Tibial nerve (tissue), 4 donors: Measurements from ENCODE around the gene SHROOM2. TPM values are rescaled to one million over a fixed set of nuclear protein-coding genes. Genes with fewer than 3 reads are reported as not detected.

ENCODE experiments used
- DNase-seq, 2 donors: peaks; one replicate each; pipeline ENCODE4 v3.0.0-alpha.2; 2019; ENCODE audit warnings: low spot score in 2 of 2
- H3K27ac ChIP-seq, 4 donors: fragments of 200-600 bp; sonication (generic) in 3 of 4; one replicate each; pipeline ENCODE4 v1.5.1; 2017 to 2019; ENCODE audit warnings: mild to moderate bottlenecking in 1 of 4
- H3K27me3 ChIP-seq, 2 donors: fragments of 200-600 bp; sonication (generic) in 1 of 2; one replicate each; pipeline versions ENCODE4 v1.5.1 to v1.6.0; 2017 to 2019
- H3K36me3 ChIP-seq, 3 donors: fragments of 200-600 bp; sonication (generic); one replicate each; pipeline ENCODE4 v1.5.1; 2018 to 2019
- H3K4me1 ChIP-seq, 4 donors: fragments of 200-600 bp; sonication (generic) in 3 of 4; one replicate each; pipeline ENCODE4 v1.5.1; 2017 to 2019
- H3K4me3 ChIP-seq, 4 donors: fragments of 200-600 bp; sonication (generic) in 3 of 4; one replicate each; pipeline ENCODE4 v1.5.1; 2017 to 2019; ENCODE audit warnings: mild to moderate bottlenecking in 1 of 4, moderate library complexity in 1 of 4
- H3K9me3 ChIP-seq, 4 donors: fragments of 200-600 bp; sonication (generic) in 3 of 4; one replicate each; pipeline ENCODE4 v1.5.1; 2017 to 2019
- EP300 ChIP-seq, 2 donors: sonication (generic); formaldehyde crosslinking; IDR thresholded peaks; one replicate each; pipeline ENCODE4 v1.6.1; 2017; ENCODE audit warnings: antibody characterized with exemption in 2 of 2, mild to moderate bottlenecking in 1 of 2
- POLR2A ChIP-seq, 2 donors: fragments of 450-650 bp; IDR thresholded peaks; one replicate each; pipeline ENCODE4 v1.6.1; 2017; ENCODE audit warnings: antibody characterized with exemption in 2 of 2, mild to moderate bottlenecking in 2 of 2, moderate library complexity in 2 of 2
- WGBS, 2 donors: methylation state at CpG; one replicate each; pipeline ENCODE4 v1.1.5; 2018; 5-methylcytosine and 5-hydroxymethylcytosine counted together
- total RNA-seq, 4 donors: library from RNA; depleted of rRNA; stranded (reverse); fragments of >200 nt; gene quantifications; one replicate each; pipeline ENCODE4 v1.1.0, GENCODE V29; 2016
- TF ChIP-seq, protein P1 (sequence below), 5 experiments: fragments of 200-600 bp in 3 of 5; fragments of 450-650 bp in 2 of 5; sonication (generic) in 3 of 5; IDR thresholded peaks; one replicate each; pipeline ENCODE4 v1.5.1; 2016 to 2019; ENCODE audit warnings: antibody characterized with exemption in 5 of 5, mild to moderate bottlenecking in 3 of 5, moderate library complexity in 2 of 5

SHROOM2 gene
- total RNA-seq, 4 donors from 2014 or later: 2.7 to 5.0 (median 3.6) TPM

DNA sequence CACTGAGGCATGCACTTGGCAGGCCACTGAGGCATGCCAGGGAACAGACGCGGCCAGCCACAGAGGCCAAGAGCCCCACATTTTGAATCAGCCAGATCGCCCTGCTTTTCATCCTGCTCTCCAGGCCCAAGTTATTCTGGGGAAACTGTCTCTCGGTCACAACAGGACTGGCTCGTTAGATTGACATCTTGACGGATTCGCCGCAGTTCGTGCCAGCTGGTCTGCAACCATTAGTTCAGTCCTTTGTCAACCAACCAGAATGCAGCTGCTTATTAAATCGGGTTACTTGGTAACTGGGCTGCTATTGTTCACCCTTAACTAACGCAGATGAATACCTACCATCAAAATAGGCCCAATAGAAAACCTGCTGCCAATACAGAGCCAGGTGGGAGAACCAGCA lies 197.6 kb downstream of the SHROOM2 start:
- WGBS, 2 donors: 94 to 96% methylated on average over 9 to 11 of the region's 11 CpGs
- no peak for DNase-seq
- no peak overlapping the region for H3K4me3 ChIP-seq
- H3K27me3 ChIP-seq: no peaks in the 10 kb centered on the region
- no peaks in the 10 kb centered on the region for H3K4me1 ChIP-seq
- TF ChIP-seq POLR2A (IDR thresholded peaks at IDR 0.05): no peak
- TF ChIP-seq, protein P1, sequence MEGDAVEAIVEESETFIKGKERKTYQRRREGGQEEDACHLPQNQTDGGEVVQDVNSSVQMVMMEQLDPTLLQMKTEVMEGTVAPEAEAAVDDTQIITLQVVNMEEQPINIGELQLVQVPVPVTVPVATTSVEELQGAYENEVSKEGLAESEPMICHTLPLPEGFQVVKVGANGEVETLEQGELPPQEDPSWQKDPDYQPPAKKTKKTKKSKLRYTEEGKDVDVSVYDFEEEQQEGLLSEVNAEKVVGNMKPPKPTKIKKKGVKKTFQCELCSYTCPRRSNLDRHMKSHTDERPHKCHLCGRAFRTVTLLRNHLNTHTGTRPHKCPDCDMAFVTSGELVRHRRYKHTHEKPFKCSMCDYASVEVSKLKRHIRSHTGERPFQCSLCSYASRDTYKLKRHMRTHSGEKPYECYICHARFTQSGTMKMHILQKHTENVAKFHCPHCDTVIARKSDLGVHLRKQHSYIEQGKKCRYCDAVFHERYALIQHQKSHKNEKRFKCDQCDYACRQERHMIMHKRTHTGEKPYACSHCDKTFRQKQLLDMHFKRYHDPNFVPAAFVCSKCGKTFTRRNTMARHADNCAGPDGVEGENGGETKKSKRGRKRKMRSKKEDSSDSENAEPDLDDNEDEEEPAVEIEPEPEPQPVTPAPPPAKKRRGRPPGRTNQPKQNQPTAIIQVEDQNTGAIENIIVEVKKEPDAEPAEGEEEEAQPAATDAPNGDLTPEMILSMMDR (IDR thresholded peaks at IDR 0.05): no peak
- TF ChIP-seq EP300 (IDR thresholded peaks at IDR 0.05): no peak
- no peaks in the 10 kb centered on the region for H3K36me3 ChIP-seq
- no peak overlapping the region for H3K27ac ChIP-seq
- H3K9me3 ChIP-seq: no peaks in the 10 kb centered on the region

DNA sequence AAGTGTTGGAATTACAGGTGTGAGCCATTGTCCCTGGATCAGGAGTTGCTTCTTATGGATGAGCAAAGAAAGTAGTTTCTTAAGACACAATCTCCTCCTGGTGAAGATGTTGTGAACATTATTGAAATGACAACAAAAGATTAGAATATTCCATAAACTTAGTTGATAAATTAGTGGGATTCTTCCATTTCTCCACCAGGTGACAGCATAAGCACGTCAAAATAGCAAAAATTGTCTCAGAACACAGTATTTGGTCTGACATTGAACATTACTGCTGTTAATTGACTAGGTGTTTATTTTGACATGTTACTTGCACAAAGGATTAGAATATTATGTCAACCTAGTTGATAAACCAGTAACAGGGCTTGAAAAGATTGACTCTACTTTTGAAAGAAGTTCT lies 202.5 kb downstream of the SHROOM2 start:
- Histone ChIP-seq H3K4me3 (no peak overlapping the region), H3K36me3 (no peaks in the 10 kb centered on the region), H3K9me3 (no peaks in the 10 kb centered on the region), H3K27ac (no peak overlapping the region), H3K4me1 (no peaks in the 10 kb centered on the region), H3K27me3 (no peaks in the 10 kb centered on the region)
- TF ChIP-seq POLR2A (IDR thresholded peaks at IDR 0.05): no peak
- TF ChIP-seq, protein P1 (IDR thresholded peaks at IDR 0.05): peak in 3 of 5 experiments; percentile 28 to 61 (median 41)
- DNase-seq: no peak
- WGBS, 2 donors: 31 to 33% methylated on average over 1 of the region's 1 CpG

DNA sequence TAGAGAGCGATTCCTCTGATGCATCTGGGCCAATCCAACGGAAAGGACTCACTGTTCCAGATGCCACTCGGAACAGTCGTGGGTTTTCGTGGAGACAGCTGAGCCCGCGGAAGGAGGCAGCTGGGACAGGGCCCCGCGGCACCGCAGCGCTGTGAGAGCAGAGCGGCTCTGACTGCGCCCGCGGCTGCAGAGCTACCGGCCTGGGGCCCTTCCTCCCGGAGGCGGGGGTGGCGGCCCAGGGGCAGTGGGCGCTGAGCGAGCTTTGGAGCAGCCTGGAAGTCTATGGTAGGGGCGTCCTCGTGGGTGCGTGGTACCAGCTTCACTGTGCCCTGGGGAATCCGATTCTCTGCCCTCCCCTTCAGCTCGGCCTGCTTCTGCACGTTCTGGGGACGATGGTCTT lies 205.8 kb downstream of the SHROOM2 start:
- H3K4me3 ChIP-seq: no peak overlapping the region
- H3K36me3 ChIP-seq: no peaks in the 10 kb centered on the region
- no peak for TF ChIP-seq POLR2A (IDR thresholded peaks at IDR 0.05)
- TF ChIP-seq, protein P1 (IDR thresholded peaks at IDR 0.05): no peak
- TF ChIP-seq EP300 (IDR thresholded peaks at IDR 0.05): no peak
- 90 to 97% methylated on average over 8 to 14 of the region's 28 CpGs for WGBS, 2 donors
- DNase-seq: no peak
- H3K4me1 ChIP-seq: no peaks in the 10 kb centered on the region
- H3K9me3 ChIP-seq: no peaks in the 10 kb centered on the region
- H3K27ac ChIP-seq: no peak overlapping the region
- no peaks in the 10 kb centered on the region for H3K27me3 ChIP-seq

DNA sequence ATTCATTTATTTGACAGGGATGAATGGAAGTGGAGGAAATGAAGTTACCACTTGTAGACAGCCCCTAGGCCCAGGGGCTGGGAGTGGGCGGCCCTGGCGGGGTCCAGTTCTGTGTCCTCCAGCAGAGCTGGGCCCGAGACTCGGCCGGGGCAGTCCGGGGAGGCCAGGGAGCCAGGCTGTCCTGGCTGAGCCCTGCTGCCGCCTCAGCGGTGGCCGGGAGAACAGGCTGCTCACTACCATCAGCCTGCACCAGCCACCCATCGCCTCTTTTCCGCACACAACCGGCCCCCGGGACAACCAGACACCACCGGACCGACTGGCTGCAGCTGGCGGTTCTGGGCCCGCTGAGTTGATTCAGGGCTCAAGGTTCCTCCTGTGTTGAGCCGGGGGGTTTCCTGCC lies 206.5 kb downstream of the SHROOM2 start:
- Histone ChIP-seq H3K27ac (no peak overlapping the region), H3K9me3 (no peaks in the 10 kb centered on the region), H3K4me3 (no peak overlapping the region), H3K36me3 (no peaks in the 10 kb centered on the region), H3K27me3 (no peaks in the 10 kb centered on the region), H3K4me1 (no peaks in the 10 kb centered on the region)
- TF ChIP-seq EP300 (IDR thresholded peaks at IDR 0.05): no peak
- WGBS, 2 donors: 92 to 100% methylated on average over 2 to 11 of the region's 18 CpGs
- DNase-seq: no peak

DNA sequence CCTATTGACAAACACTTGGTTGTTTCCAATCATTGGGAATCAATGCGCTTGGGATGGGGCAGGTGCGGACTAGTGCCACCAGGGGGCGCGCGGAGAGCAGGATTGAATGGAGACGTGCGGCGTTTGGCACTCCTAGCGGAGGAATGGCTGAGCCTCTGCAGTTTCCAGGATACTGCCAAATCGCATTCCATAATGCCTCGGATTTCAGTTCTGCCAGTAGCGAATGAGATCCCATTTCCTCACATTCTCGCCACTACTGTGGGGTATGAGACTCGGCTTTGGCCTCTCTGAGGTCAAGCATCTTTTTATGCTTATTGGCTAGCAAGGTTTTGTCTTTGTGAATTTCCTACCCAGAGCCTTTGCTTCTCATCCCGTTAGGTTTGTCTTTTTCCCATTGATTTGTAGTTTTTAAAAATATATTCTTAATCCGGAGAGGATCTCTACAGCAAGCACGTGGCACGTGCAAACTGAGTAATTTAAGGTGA lies 209.7 kb downstream of the SHROOM2 start:
- no peaks in the 10 kb centered on the region for H3K9me3 ChIP-seq
- TF ChIP-seq, protein P1 (IDR thresholded peaks at IDR 0.05): peak; percentile 88 to 97 (median 90)
- TF ChIP-seq EP300 (IDR thresholded peaks at IDR 0.05): peak in 1 of 2 donors; percentile 85
- no peak for TF ChIP-seq POLR2A (IDR thresholded peaks at IDR 0.05)
- peak; percentile 76 to 87 for DNase-seq
- H3K27ac ChIP-seq: no peak overlapping the region
- 31 to 36% methylated on average over 12 to 18 of the region's 18 CpGs for WGBS, 2 donors
- no peak overlapping the region for H3K4me3 ChIP-seq
- no peaks in the 10 kb centered on the region for H3K4me1 ChIP-seq
- H3K36me3 ChIP-seq: no peaks in the 10 kb centered on the region
- H3K27me3 ChIP-seq: no peaks in the 10 kb centered on the region

DNA sequence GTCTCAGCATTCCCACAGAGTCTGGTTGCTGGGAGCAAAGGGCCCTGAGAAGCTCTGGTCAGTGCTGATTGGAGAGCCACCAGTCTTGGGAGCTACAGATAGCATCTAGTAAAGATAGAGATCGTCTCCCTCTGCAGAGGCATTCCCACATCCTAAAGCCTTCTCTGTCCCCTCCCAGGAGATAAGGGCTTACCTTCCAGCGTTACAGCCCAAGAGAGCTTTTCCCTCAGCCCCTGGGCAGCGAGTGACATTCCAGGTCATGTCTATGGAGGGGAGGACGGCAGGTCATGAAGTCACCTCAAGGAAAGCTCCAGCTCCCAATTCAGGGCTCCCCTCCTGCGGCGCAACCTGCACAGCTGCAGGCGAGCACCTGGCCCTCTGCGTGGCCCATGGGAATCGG lies 210.8 kb downstream of the SHROOM2 start:
- TF ChIP-seq EP300 (IDR thresholded peaks at IDR 0.05) (no peak), POLR2A (IDR thresholded peaks at IDR 0.05) (no peak)
- TF ChIP-seq, protein P1 (IDR thresholded peaks at IDR 0.05): no peak
- Histone ChIP-seq H3K4me1 (no peaks in the 10 kb centered on the region), H3K4me3 (no peak overlapping the region), H3K9me3 (no peaks in the 10 kb centered on the region), H3K27me3 (no peaks in the 10 kb centered on the region), H3K36me3 (no peaks in the 10 kb centered on the region), H3K27ac (no peak overlapping the region)
- no peak for DNase-seq
- 86% methylated on average over 9 of the region's 9 CpGs; no CpG with 5 or more reads in 1 of the 2 donors for WGBS, 2 donors
